H9 (cell line): ENCODE results near the gene KLHL3. TPM values are rescaled to one million over a fixed set of nuclear protein-coding genes. Genes with fewer than 3 reads are reported as not detected.
A peak's percentile ranks its signal among the peaks of the same experiment; 100 is the strongest.

ENCODE experiments used
- DNase-seq: peaks from one replicate; pipeline ENCODE4 v3.0.0-alpha.2; 2017
- H2AFZ ChIP-seq: one replicate; pipeline ENCODE4 v1.6.1; 2013; ENCODE audit warnings: mild to moderate bottlenecking, low read length, control low read depth, moderate library complexity
- H2AK5ac ChIP-seq: 2 replicates; pipeline ENCODE4 v1.6.1; 2013; ENCODE audit warnings: low read length, control low read depth, mixed read lengths; ENCODE audit not compliant: insufficient read length
- H2BK120ac ChIP-seq: one replicate; pipeline ENCODE4 v1.6.1; 2013; ENCODE audit warnings: low read depth, mild to moderate bottlenecking, low read length, control low read depth, inconsistent platforms; ENCODE audit not compliant: poor library complexity, severe bottlenecking
- H2BK12ac ChIP-seq: 2 replicates; pipeline ENCODE4 v1.6.1; 2013; ENCODE audit warnings: low read length, control low read depth, mixed read lengths, low read depth; ENCODE audit not compliant: insufficient read length
- H2BK15ac ChIP-seq: 2 replicates; pipeline ENCODE4 v1.6.1; 2013; ENCODE audit warnings: low read depth, low read length, control low read depth
- H2BK20ac ChIP-seq: one replicate; pipeline ENCODE4 v1.6.1; 2013; ENCODE audit warnings: low read depth, mild to moderate bottlenecking, low read length, control low read depth, inconsistent platforms; ENCODE audit not compliant: poor library complexity, severe bottlenecking
- H2BK5ac ChIP-seq: 2 replicates; pipeline ENCODE4 v1.6.1; 2013; ENCODE audit warnings: low read length, control low read depth, mixed read lengths; ENCODE audit not compliant: insufficient read length
- H3K14ac ChIP-seq: 2 replicates; pipeline ENCODE4 v1.6.1; 2013; ENCODE audit warnings: low read length, control low read depth; ENCODE audit not compliant: insufficient read depth
- H3K18ac ChIP-seq: 2 replicates; pipeline ENCODE4 v1.6.1; 2013; ENCODE audit warnings: low read depth, mild to moderate bottlenecking, mixed read lengths, low read length, control low read depth; ENCODE audit not compliant: insufficient read length
- H3K23ac ChIP-seq: 2 replicates; pipeline ENCODE4 v1.6.1; 2013; ENCODE audit warnings: low read length, control low read depth, mixed read lengths, low read depth; ENCODE audit not compliant: insufficient read length
- H3K23me2 ChIP-seq: 2 replicates; pipeline ENCODE4 v1.6.1; 2013; ENCODE audit warnings: low read depth, mild to moderate bottlenecking, mixed read lengths, low read length, control low read depth; ENCODE audit not compliant: insufficient read length, poor library complexity, severe bottlenecking
- H3K27ac ChIP-seq: 2 replicates; pipeline ENCODE4 v1.5.1; 2013; ENCODE audit warnings: low read length, control low read depth, mixed read lengths, low read depth; ENCODE audit not compliant: insufficient read length
- H3K27me3 ChIP-seq: 2 replicates; pipeline ENCODE4 v1.6.1; 2013; ENCODE audit warnings: low read length, control low read depth, inconsistent platforms; ENCODE audit not compliant: insufficient read depth
- H3K4ac ChIP-seq: 2 replicates; pipeline ENCODE4 v1.6.1; 2013; ENCODE audit warnings: low read depth, mild to moderate bottlenecking, control low read depth, inconsistent platforms, low read length, moderate library complexity
- H3K4me1 ChIP-seq: 2 replicates; pipeline ENCODE4 v1.6.1; 2013; ENCODE audit warnings: low read length, control low read depth, inconsistent platforms; ENCODE audit not compliant: insufficient read depth
- H3K4me2 ChIP-seq: 2 replicates; pipeline ENCODE4 v1.6.1; 2013; ENCODE audit warnings: low read length, control low read depth, mixed read lengths; ENCODE audit not compliant: insufficient read length, insufficient read depth
- H3K56ac ChIP-seq: 2 replicates; pipeline ENCODE4 v1.6.1; 2013; ENCODE audit warnings: low read depth, mild to moderate bottlenecking, mixed read lengths, low read length, control low read depth; ENCODE audit not compliant: insufficient read length
- H3K79me1 ChIP-seq: 2 replicates; pipeline ENCODE4 v1.6.1; 2013; ENCODE audit warnings: low read depth, mild to moderate bottlenecking, moderate library complexity, low read length, control low read depth, inconsistent platforms; ENCODE audit not compliant: insufficient read depth, poor library complexity, severe bottlenecking
- H3K79me2 ChIP-seq: 2 replicates; pipeline ENCODE4 v1.6.1; 2013; ENCODE audit warnings: low read length, control low read depth, inconsistent platforms; ENCODE audit not compliant: insufficient read depth
- H3K9ac ChIP-seq: 2 replicates; pipeline ENCODE4 v1.6.1; 2013; ENCODE audit warnings: low read length, control low read depth, mixed read lengths; ENCODE audit not compliant: insufficient read length; ENCODE audit errors: extremely low read depth
- H3K9me3 ChIP-seq: one replicate; pipeline ENCODE4 v1.6.1; 2013; ENCODE audit warnings: low read depth, low read length, inconsistent platforms; ENCODE audit not compliant: control insufficient read depth
- H3T11ph ChIP-seq: one replicate; pipeline ENCODE4 v1.6.1; 2013; ENCODE audit warnings: mild to moderate bottlenecking, low read length, control low read depth, inconsistent platforms
- H4K20me1 ChIP-seq: one replicate; pipeline ENCODE4 v1.6.1; 2013; ENCODE audit not compliant: control insufficient read depth, insufficient read length, insufficient read depth
- H4K5ac ChIP-seq: 2 replicates; pipeline ENCODE4 v1.6.1; 2013; ENCODE audit warnings: low read depth, mild to moderate bottlenecking, mixed read lengths, low read length, control low read depth; ENCODE audit not compliant: insufficient read length
- H4K8ac ChIP-seq: replicated peaks from 2 replicates; pipeline ENCODE4 v1.6.1; 2013; ENCODE audit warnings: low read length, control low read depth, mixed read lengths, low read depth; ENCODE audit not compliant: insufficient read length
- H4K91ac ChIP-seq: 2 replicates; pipeline ENCODE4 v1.6.1; 2013; ENCODE audit warnings: low read depth, mild to moderate bottlenecking, moderate library complexity, mixed read lengths, low read length, control low read depth; ENCODE audit not compliant: insufficient read length
- H3K27ac Mint-ChIP-seq, 3 experiments: 2 replicates in 2 of 3; 3 replicates in 1 of 3; pipeline ENCODE4 v1.8.0; 2020 to 2021; ENCODE audit warnings: mixed read lengths in 3 of 3, mild to moderate bottlenecking in 1 of 3, moderate library complexity in 1 of 3
- H3K27me3 Mint-ChIP-seq: 2 replicates; pipeline ENCODE4 v1.8.0; 2021; ENCODE audit warnings: low read depth, mild to moderate bottlenecking, moderate library complexity, mixed read lengths
- H3K36me3 Mint-ChIP-seq, 3 experiments: 2 replicates in 2 of 3; 3 replicates in 1 of 3; pipeline ENCODE4 v1.8.0; 2020 to 2021; ENCODE audit warnings: low read depth in 3 of 3, mixed read lengths in 3 of 3; ENCODE audit not compliant: insufficient read depth in 1 of 3
- H3K4me1 Mint-ChIP-seq, 2 experiments: 2 replicates each; pipeline ENCODE4 v1.8.0; 2020; ENCODE audit warnings: mixed read lengths in 2 of 2
- H3K4me3 Mint-ChIP-seq, 2 experiments: 2 replicates in 1 of 2; 3 replicates in 1 of 2; pipeline ENCODE4 v1.8.0; 2020 to 2021; ENCODE audit warnings: mild to moderate bottlenecking in 2 of 2, mixed read lengths in 2 of 2, moderate library complexity in 1 of 2
- H3K9me3 Mint-ChIP-seq, 2 experiments: 2 replicates in 1 of 2; 3 replicates in 1 of 2; pipeline ENCODE4 v1.8.0; 2020; ENCODE audit warnings: mild to moderate bottlenecking in 2 of 2, mixed read lengths in 2 of 2, moderate library complexity in 1 of 2
- CTCF ChIP-seq: fragments of 200-600 bp; sonication (generic); conservative IDR thresholded peaks from 3 replicates; pipeline ENCODE4 v1.8.0; 2021; ENCODE audit warnings: antibody characterized with exemption, mild to moderate bottlenecking
- WGBS: extraction: QIAGEN DNeasy Blood & Tissue Kit; methylation state at CpG from one replicate; pipeline ENCODE4 v1.1.7; 2013; ENCODE audit warnings: missing lambda C conversion rate, low lambda C conversion rate, mixed read lengths; ENCODE audit not compliant: insufficient read length; ENCODE audit errors: extremely low coverage; 5-methylcytosine and 5-hydroxymethylcytosine counted together
- total RNA-seq: library from RNA; stranded (reverse); gene quantifications from 2 replicates; pipeline ENCODE4 v1.2.1, GENCODE V29; 2021

Gene KLHL3
- total RNA-seq, 1 experiment from 2014 or later = 12.8 TPM

- H3K4me1 ChIP-seq = no peaks in the 10 kb centered on the region
- H4K20me1 ChIP-seq = no peaks in the 10 kb centered on the region
- H2AK5ac ChIP-seq = no peak within 1 kb of the TSS
- H4K91ac ChIP-seq = peak within 1 kb of the TSS; percentile 27
- no peak within 1 kb of the TSS for H2AFZ ChIP-seq
- peak within 1 kb of the TSS; percentile 92 for H4K5ac ChIP-seq
- Mint-ChIP-seq H3K27ac (peak within 1 kb of the TSS; percentile 100), H3K4me1 (peaks cover 19 to 20% of the 10 kb centered on the region in 2 experiments), H3K9me3 (no peaks in the 10 kb centered on the region; a peak in 2 of 5 replicates), H3K4me3 (peak within 1 kb of the TSS; percentile 97), H3K36me3 (peaks cover 14 to 31% (median 29%) of the 10 kb centered on the region in 3 experiments; a peak in 6 of 7 replicates), H3K27me3 (peaks cover 17% of the 10 kb centered on the region)
- peak; percentile 96 for DNase-seq
- H2BK5ac ChIP-seq = peak within 1 kb of the TSS; percentile 81
- peak within 1 kb of the TSS; percentile 99 for H3K9ac ChIP-seq
- peak within 1 kb of the TSS; percentile 85 for H3K27ac ChIP-seq
- no peak within 1 kb of the TSS for H3T11ph ChIP-seq
- H3K18ac ChIP-seq = peak within 1 kb of the TSS; percentile 99
- H3K14ac ChIP-seq = peak within 1 kb of the TSS; percentile 99
- peaks cover 3% of the 10 kb centered on the region for H3K23me2 ChIP-seq
- WGBS = no CpG with 5 or more reads among the region's 79 CpGs
- H3K23ac ChIP-seq = no peak within 1 kb of the TSS
- H4K8ac ChIP-seq = no peak within 1 kb of the TSS
- H2BK12ac ChIP-seq = peak within 1 kb of the TSS; percentile 88
- peak within 1 kb of the TSS; percentile 28 for H3K56ac ChIP-seq
- H2BK20ac ChIP-seq = no peak within 1 kb of the TSS
- H3K79me1 ChIP-seq = no peaks in the 10 kb centered on the region
- peaks cover 24% of the 10 kb centered on the region; the same call in 1 of the 2 replicates for H3K79me2 ChIP-seq
- H3K4ac ChIP-seq = peak within 1 kb of the TSS; percentile 60
- H3K9me3 ChIP-seq = no peaks in the 10 kb centered on the region
- H3K4me2 ChIP-seq = peak within 1 kb of the TSS; percentile 59
- no peak within 1 kb of the TSS for H2BK15ac ChIP-seq
- peak within 1 kb of the TSS; percentile 52 for H2BK120ac ChIP-seq
- 0 out of 3 replicates have a peak, but pooled peaks have one; percentile 19 for TF ChIP-seq CTCF
- no peaks in the 10 kb centered on the region for H3K27me3 ChIP-seq
Observed at GRCh38 chr5:137754188-137754960, 18.5 kb upstream of the KLHL3 start, which contains the start of gene HNRNPA0. Gene HNRNPA0 (minus strand): TSS chr5:137754363. CDS start chr5:137754066, 297 bp downstream.
